Spleen (tissue), 11 donors: ENCODE measurements around the gene CCDC34. TPM values are rescaled to one million over a fixed set of nuclear protein-coding genes. Genes with fewer than 3 reads are reported as not detected.

ENCODE experiments used
- DNase-seq: peaks from one replicate; pipeline ENCODE4 v3.0.0-alpha.2; 2020
- H3K27ac ChIP-seq, 8 donors: fragments of 200-600 bp; sonication (generic) in 7 of 8; 1 replicate in 4 of 8; 2 replicates in 4 of 8; pipeline versions ENCODE4 v1.5.0 to v1.8.0; 2016 to 2021; ENCODE audit warnings: inconsistent platforms in 4 of 8, mild to moderate bottlenecking in 4 of 8, moderate library complexity in 1 of 8
- H3K27me3 ChIP-seq, 7 donors: fragments of 200-600 bp; sonication (generic) in 6 of 7; replicated peaks in 1 of 7; 1 replicate in 4 of 7; 2 replicates in 3 of 7; pipeline versions ENCODE4 v1.5.0 to v1.8.0; 2016 to 2021; ENCODE audit warnings: inconsistent platforms in 3 of 7, mild to moderate bottlenecking in 1 of 7
- H3K36me3 ChIP-seq, 6 donors: fragments of 200-600 bp; sonication (generic) in 5 of 6; 1 replicate in 4 of 6; 2 replicates in 2 of 6; pipeline versions ENCODE4 v1.5.0 to v1.8.0; 2016 to 2021; ENCODE audit warnings: inconsistent platforms in 2 of 6
- H3K4me1 ChIP-seq, 6 donors: fragments of 200-600 bp; sonication (generic) in 5 of 6; 1 replicate in 3 of 6; 2 replicates in 3 of 6; pipeline versions ENCODE4 v1.5.0 to v1.8.0; 2016 to 2021; ENCODE audit warnings: inconsistent platforms in 3 of 6
- H3K4me3 ChIP-seq, 8 donors: fragments of 200-600 bp; sonication (generic) in 7 of 8; 1 replicate in 4 of 8; 2 replicates in 4 of 8; pipeline versions ENCODE4 v1.5.0 to v1.8.0; 2016 to 2021; ENCODE audit warnings: inconsistent platforms in 4 of 8, mild to moderate bottlenecking in 4 of 8, moderate library complexity in 2 of 8
- H3K9me3 ChIP-seq, 8 donors: fragments of 200-600 bp; sonication (generic) in 7 of 8; 1 replicate in 4 of 8; 2 replicates in 4 of 8; pipeline versions ENCODE4 v1.5.0 to v1.8.0; 2016 to 2021; ENCODE audit warnings: inconsistent platforms in 4 of 8
- CTCF ChIP-seq, 11 experiments: fragments of 200-600 bp in 7 of 11; fragments of 450-650 bp in 4 of 11; sonication (generic) in 4 of 11; IDR thresholded peaks in 8 of 11; conservative IDR thresholded peaks in 3 of 11; 1 replicate in 7 of 11; 2 replicates in 4 of 11; pipeline versions ENCODE4 v1.4.0 to v1.8.0; 2016 to 2021; ENCODE audit warnings: antibody characterized with exemption in 11 of 11, inconsistent platforms in 4 of 11, mild to moderate bottlenecking in 1 of 11
- POLR2A ChIP-seq, 3 donors: fragments of 450-650 bp; IDR thresholded peaks; one replicate each; pipeline ENCODE4 v1.5.1; 2017; ENCODE audit warnings: antibody characterized with exemption in 3 of 3, mild to moderate bottlenecking in 1 of 3
- POLR2AphosphoS5 ChIP-seq, 3 donors: sonication (generic); formaldehyde crosslinking; IDR thresholded peaks; one replicate each; pipeline ENCODE4 v1.5.1; 2017; ENCODE audit warnings: antibody characterized with exemption in 3 of 3
- WGBS, 5 donors: extraction: QIAGEN DNeasy Blood & Tissue Kit in 3 of 5; methylation state at CpG; one replicate each; pipeline versions ENCODE4 v1.1.5 to v1.1.7; 2013 to 2018; 5-methylcytosine and 5-hydroxymethylcytosine counted together
- intact Hi-C: fragments of 100-400 bp; cut with DNase I; formaldehyde crosslinking; loops from one replicate; pipeline ENCODE4 v1.15.0; 2023; ENCODE audit warnings: low total_unique reads
- polyA plus RNA-seq, 3 donors: library from polyadenylated mRNA; stranded (reverse); fragments of 200-250 nt; gene quantifications; one replicate each; pipeline ENCODE4 v1.2.1, GENCODE V29; 2013
- total RNA-seq, 7 donors: library from RNA; depleted of rRNA in 3 of 7; stranded (reverse); fragments of >200 nt in 3 of 7; fragmentation: NEBNext Ultra II Directional in 4 of 7; extraction: Animal tissue kit (Norgen Biotek cat#: 25700) in 4 of 7; gene quantifications; one replicate each; pipeline versions ENCODE4 v1.1.0 to v1.2.1, GENCODE V29; 2016 to 2021
- donor health status: healthy with polysubstance abuse.
- donor health status: DM: no; HTN: no; CAD: no; lungs with moderate emphysema.
- donor health status: DM: no; HTN: no; CAD: no.
- donor health status: Bipolar disorder and iron deficiency.
- donor health status: healthy.
- donor health status: DM: no; HTN: no; CAD: no.
- donor health status: DM: yes; HTN: yes; CAD: no.

CCDC34 gene
- total and polyA plus RNA-seq, 10 donors: 2.2 to 6.1 (median 3.5) TPM

GRCh38 chr11:27410272-27410671 lies 47.3 kb upstream of the CCDC34 start:
- Histone ChIP-seq H3K9me3 (no peaks in the 10 kb centered on the region), H3K27ac (no peak overlapping the region), H3K4me1 (peaks cover 0 to under 1% (median 0%) of the 10 kb centered on the region in 6 donors), H3K36me3 (no peaks in the 10 kb centered on the region), H3K4me3 (no peak overlapping the region), H3K27me3 (no peaks in the 10 kb centered on the region)
- no peak for DNase-seq
- 91 to 100% (median 93%) methylated on average over 1 of the region's 1 CpG for WGBS, 5 donors
- no peak for TF ChIP-seq POLR2AphosphoS5 (IDR thresholded peaks at IDR 0.05)
- TF ChIP-seq CTCF (IDR thresholded peaks at IDR 0.05 in 8 of 11, conservative IDR thresholded peaks at IDR 0.05 in 3 of 11): no peak
- TF ChIP-seq POLR2A (IDR thresholded peaks at IDR 0.05): no peak
- intact Hi-C loops: no loop called here

- peaks cover 0 to 6% (median 0%) of the 10 kb centered on the region in 6 donors for H3K4me1 ChIP-seq
- no peak overlapping the region for H3K27ac ChIP-seq
- H3K4me3 ChIP-seq: no peak overlapping the region
- no peaks in the 10 kb centered on the region for H3K27me3 ChIP-seq
- no peak for TF ChIP-seq CTCF (IDR thresholded peaks at IDR 0.05 in 8 of 11, conservative IDR thresholded peaks at IDR 0.05 in 3 of 11)
- no peak for TF ChIP-seq POLR2A (IDR thresholded peaks at IDR 0.05)
- no peak for TF ChIP-seq POLR2AphosphoS5 (IDR thresholded peaks at IDR 0.05)
- H3K36me3 ChIP-seq: no peaks in the 10 kb centered on the region
- H3K9me3 ChIP-seq: no peaks in the 10 kb centered on the region
- DNase-seq: no peak
- intact Hi-C loops: no loop called here
- WGBS, 5 donors: 56 to 81% (median 67%) methylated on average over 2 of the region's 2 CpGs
These were observed 46.7 kb upstream of the CCDC34 start for GRCh38 chr11:27409742-27410141.

- no peak for DNase-seq
- Histone ChIP-seq H3K4me1 (peaks cover 0 to 8% (median 0%) of the 10 kb centered on the region in 6 donors), H3K4me3 (no peak overlapping the region), H3K27me3 (no peaks in the 10 kb centered on the region), H3K9me3 (no peaks in the 10 kb centered on the region), H3K36me3 (no peaks in the 10 kb centered on the region), H3K27ac (no peak overlapping the region)
- intact Hi-C loops: no loop called here
- TF ChIP-seq CTCF (IDR thresholded peaks at IDR 0.05 in 8 of 11, conservative IDR thresholded peaks at IDR 0.05 in 3 of 11) (no peak), POLR2AphosphoS5 (IDR thresholded peaks at IDR 0.05) (no peak), POLR2A (IDR thresholded peaks at IDR 0.05) (no peak)
These were observed 46.0 kb upstream of the CCDC34 start for GRCh38 chr11:27409049-27409448.

- no peak for DNase-seq
- Histone ChIP-seq H3K36me3 (no peaks in the 10 kb centered on the region), H3K9me3 (no peaks in the 10 kb centered on the region), H3K27me3 (no peaks in the 10 kb centered on the region), H3K4me3 (no peak overlapping the region), H3K4me1 (peaks cover 0 to 8% (median 0%) of the 10 kb centered on the region in 6 donors), H3K27ac (no peak overlapping the region)
- intact Hi-C loops: no loop called here
- WGBS, 5 donors: 84 to 98% (median 93%) methylated on average over 2 of the region's 2 CpGs
- TF ChIP-seq CTCF (IDR thresholded peaks at IDR 0.05 in 8 of 11, conservative IDR thresholded peaks at IDR 0.05 in 3 of 11) (no peak), POLR2AphosphoS5 (IDR thresholded peaks at IDR 0.05) (no peak), POLR2A (IDR thresholded peaks at IDR 0.05) (no peak)
These were observed 45.3 kb upstream of the CCDC34 start for GRCh38 chr11:27408246-27408800.
